ENCODE measurements around the gene SMIM29.

SMIM29 gene

DNA sequence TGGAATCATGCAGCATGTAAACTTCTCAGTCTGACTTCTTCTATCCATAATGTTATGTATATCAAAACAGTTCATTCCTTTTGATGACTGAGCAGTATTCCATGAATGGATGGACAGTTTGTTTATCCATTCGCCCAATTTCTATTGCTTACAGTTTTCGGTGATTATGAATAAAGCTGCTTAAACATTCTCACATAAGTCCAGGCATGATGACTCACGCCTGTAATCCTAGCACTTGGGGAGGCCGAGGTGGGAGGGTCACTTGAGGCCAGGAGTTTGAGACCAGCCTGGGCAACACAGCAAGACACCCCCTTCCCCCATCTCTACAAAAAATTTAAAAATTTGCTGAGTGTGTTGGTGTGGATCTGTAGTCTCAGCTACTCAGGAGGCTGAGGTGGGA, 35.0 kb downstream of the SMIM29 start:
- no peak for TF ChIP-seq ZFX (IDR thresholded peaks at IDR 0.05; ENCODE audit: borderline replicate concordance)
- TF ChIP-seq, protein P1, sequence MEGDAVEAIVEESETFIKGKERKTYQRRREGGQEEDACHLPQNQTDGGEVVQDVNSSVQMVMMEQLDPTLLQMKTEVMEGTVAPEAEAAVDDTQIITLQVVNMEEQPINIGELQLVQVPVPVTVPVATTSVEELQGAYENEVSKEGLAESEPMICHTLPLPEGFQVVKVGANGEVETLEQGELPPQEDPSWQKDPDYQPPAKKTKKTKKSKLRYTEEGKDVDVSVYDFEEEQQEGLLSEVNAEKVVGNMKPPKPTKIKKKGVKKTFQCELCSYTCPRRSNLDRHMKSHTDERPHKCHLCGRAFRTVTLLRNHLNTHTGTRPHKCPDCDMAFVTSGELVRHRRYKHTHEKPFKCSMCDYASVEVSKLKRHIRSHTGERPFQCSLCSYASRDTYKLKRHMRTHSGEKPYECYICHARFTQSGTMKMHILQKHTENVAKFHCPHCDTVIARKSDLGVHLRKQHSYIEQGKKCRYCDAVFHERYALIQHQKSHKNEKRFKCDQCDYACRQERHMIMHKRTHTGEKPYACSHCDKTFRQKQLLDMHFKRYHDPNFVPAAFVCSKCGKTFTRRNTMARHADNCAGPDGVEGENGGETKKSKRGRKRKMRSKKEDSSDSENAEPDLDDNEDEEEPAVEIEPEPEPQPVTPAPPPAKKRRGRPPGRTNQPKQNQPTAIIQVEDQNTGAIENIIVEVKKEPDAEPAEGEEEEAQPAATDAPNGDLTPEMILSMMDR (IDR thresholded peaks at IDR 0.05) = no peak

DNA sequence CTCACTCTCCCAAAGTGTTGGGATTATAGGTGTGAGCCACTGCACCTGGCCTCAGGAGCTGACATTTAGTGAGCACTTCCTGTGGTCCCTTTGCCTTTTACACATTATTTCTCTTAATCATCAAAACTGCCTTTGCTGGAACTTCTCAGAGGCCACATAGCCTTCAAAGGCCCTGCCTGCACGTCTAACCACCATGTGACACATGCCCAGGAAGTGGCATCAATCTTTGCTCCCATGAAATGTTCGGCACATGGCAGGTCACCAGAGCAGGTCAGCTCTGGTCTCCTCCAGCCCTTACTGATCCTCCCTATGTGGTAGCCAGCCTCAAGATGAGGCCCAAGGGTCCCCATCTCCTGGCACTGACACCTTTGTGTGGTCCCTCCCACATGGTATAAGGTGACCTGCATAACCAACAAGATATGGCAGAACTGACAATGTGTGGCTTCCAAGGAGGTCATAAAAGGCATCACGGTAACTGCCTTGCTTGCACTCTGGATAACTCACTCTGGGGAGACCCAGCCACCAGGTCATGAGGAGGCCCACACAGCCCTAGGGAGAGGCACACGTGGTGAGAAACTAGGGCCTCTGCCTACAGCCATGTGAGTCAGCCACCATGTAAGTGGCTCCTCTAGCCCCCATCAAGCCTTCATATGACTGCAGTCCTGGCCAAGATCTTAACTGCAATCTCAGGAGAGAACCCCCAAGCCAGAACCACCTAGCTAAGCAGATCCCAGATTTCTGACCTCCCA, 40.9 kb downstream of the SMIM29 start:
- TF ChIP-seq, protein P1 (IDR thresholded peaks at IDR 0.05) = no peak
- no peak for TF ChIP-seq ZFX (IDR thresholded peaks at IDR 0.05; ENCODE audit: borderline replicate concordance)
- no peak overlapping the region for H3K27ac ChIP-seq

More for the DNA sequence above, 35.0 kb downstream of the SMIM29 start:
- no peak overlapping the region for H3K27ac ChIP-seq

DNA sequence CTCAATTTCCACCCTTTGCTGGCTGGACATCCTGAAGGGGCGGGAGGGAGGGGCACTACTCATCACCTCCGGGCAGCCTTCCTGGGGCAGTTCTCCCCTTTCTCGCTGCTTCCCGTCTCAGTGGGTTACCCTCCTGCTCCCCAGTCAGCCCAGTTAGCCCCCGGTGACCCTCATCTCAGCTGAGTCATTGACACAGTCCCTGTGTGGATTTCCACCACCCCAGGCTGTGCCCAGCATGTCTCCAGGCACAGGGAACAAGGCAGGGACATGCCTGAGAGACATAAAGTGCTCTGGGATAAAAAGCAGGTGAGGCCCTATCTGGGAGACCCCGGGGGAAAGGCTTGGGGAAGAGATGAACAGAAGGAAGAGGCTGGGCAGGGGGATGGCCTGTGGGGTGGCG, 42.1 kb downstream of the SMIM29 start:
- no peak overlapping the region for H3K27ac ChIP-seq
- TF ChIP-seq, protein P1 (IDR thresholded peaks at IDR 0.05) = no peak
- TF ChIP-seq ZFX (IDR thresholded peaks at IDR 0.05; ENCODE audit: borderline replicate concordance) = no peak

DNA sequence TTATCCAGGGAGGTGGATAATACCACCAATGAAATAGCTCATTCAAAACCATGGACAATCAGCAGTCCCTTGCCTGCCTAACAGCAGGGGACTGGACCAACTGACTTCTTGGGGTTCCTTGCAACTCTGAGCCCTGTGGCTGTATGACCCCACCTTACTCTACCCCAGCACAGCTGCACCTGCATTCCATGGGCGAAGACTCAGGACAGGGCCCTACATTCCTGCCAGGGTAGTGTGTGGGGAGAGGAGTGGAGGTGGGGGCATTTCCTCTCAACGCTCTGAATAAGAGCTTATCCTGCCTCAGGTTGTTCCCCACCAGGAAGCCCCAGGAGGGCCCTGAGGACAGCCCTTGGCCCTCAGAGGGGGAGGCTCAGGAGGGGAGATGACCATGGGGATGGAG, 42.9 kb downstream of the SMIM29 start:
- no peak for TF ChIP-seq ZFX (IDR thresholded peaks at IDR 0.05; ENCODE audit: borderline replicate concordance)
- TF ChIP-seq, protein P1 (IDR thresholded peaks at IDR 0.05) = no peak
- H3K27ac ChIP-seq = no peak overlapping the region

DNA sequence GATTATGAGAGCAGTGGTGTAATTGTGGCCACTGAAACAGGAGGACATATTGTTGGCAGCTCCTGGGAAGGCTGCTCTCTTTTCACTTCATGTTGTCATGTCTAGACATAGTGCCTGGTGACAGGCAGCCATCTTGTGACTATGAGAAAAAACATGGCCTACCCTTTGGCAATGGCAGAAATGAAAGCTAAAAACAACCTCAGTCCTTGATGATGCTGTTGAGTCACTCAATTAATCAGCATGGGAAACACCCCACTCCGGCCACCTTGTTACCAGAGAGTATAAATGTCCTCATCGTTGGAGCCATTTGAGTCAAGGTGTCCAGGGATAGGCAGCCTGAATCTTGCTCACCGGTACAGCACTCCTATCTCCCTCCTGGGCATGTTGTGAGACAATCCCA, 43.3 kb downstream of the SMIM29 start:
- H3K27ac ChIP-seq = no peak overlapping the region
- TF ChIP-seq ZFX (IDR thresholded peaks at IDR 0.05; ENCODE audit: borderline replicate concordance) = no peak
- TF ChIP-seq, protein P1 (IDR thresholded peaks at IDR 0.05) = no peak

DNA sequence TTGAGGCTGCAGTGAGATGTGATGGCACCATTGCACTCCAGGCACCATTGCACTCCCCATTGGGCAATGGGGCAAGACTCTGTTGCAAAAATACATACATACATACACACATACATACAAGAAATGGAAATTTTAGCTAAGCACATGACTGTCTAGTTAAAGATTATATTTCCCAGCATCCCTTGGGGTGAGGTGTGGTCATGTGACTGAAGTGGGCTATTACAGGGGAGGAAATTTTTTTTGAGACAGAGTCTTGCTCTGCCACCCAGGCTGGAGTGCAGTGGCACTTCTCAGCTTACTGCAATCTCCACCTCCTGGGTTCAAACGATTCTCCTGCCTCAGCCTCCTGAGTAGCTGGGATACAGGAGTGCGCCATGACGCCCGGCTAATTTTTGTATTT, 44.1 kb downstream of the SMIM29 start:
- H3K27ac ChIP-seq = no peak overlapping the region
- TF ChIP-seq ZFX (IDR thresholded peaks at IDR 0.05; ENCODE audit: borderline replicate concordance) = no peak
- TF ChIP-seq, protein P1 (IDR thresholded peaks at IDR 0.05) = no peak

DNA sequence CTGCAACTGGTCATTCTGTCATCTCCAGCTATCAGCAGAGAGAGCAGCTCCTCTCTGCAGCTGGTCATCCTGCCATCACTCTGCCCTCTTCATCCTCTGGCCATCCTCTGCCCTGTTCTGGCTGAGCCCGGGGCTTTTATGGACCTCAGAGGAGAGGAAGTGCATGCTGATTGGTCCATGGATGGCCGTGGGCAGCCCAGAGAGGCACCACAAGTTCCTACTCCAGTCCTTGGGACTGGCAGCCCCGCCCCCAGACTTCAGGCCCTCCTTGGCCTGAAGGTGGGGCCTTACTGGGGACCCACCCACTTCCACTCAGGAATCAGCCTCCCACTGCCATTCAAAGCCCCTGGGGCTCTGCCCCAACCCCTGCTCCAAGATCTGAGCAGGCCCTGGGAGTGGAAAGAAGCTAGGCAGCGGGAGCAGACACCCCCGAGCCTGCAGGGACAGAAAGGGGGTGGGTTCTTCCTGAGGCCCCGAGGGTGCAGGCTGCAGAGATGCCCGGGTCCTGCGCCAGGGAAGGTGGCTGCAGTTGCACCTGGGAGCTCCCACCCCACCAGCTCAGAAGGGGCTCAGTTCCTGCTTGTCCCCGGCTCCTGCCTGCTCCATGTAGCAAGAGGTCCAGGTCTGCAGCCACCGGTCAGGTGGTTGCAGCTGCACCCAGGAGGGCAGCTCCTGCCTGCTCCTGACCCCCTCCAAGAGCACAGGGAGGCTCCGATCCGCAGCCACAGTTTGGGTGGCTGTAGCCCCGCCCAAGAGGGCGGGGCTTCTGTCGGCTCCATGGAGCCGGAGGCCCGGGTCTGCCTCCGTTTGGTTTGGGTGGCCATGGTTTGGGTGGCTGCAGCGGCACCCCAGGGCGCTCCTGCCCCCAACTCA, 46.2 kb downstream of the SMIM29 start:
- TF ChIP-seq ZFX (IDR thresholded peaks at IDR 0.05; ENCODE audit: borderline replicate concordance) = no peak
- TF ChIP-seq, protein P1 (IDR thresholded peaks at IDR 0.05) = no peak
- no peak overlapping the region for H3K27ac ChIP-seq

Data from 22Rv1 (cell line).